HL-60 (cell line): ENCODE results near the gene NAIF1.
A peak's percentile ranks its signal among the peaks of the same experiment; 100 is the strongest.

Experiments used
- DNase-seq, 2 experiments: peaks; one replicate each; pipeline ENCODE4 v3.0.0-alpha.2; 2010 to 2020; ENCODE audit warnings: low read depth in 1 of 2, low spot score in 1 of 2
- H3K27ac ChIP-seq: fragments of 250-450 bp; sonication (Bioruptor Pico); replicated peaks from 2 replicates; pipeline ENCODE4 v1.5.1; 2020; ENCODE audit warnings: mild to moderate bottlenecking, moderate library complexity
- H3K27me3 ChIP-seq: fragments of 250-450 bp; sonication (Bioruptor Pico); 2 replicates; pipeline ENCODE4 v1.5.1; 2021; ENCODE audit warnings: mild to moderate bottlenecking, moderate library complexity; ENCODE audit not compliant: insufficient read depth, poor library complexity, severe bottlenecking
- H3K4me3 ChIP-seq: replicated peaks from 2 replicates; pipeline ENCODE4 v1.5.1; 2011; ENCODE audit warnings: mild to moderate bottlenecking, control low read depth, low read length; ENCODE audit not compliant: insufficient read depth
- CTCF ChIP-seq: IDR thresholded peaks from one replicate; pipeline ENCODE4 v1.5.1; 2011; ENCODE audit warnings: low read length, control low read depth, inconsistent platforms; ENCODE audit not compliant: insufficient read depth
- GABPA ChIP-seq: IDR thresholded peaks from 2 replicates; pipeline ENCODE4 v1.6.1; 2012; ENCODE audit warnings: low read depth
- POLR2AphosphoS5 ChIP-seq: IDR thresholded peaks from 2 replicates; pipeline ENCODE4 v1.6.1; 2012; ENCODE audit warnings: low read depth
- SPI1 ChIP-seq: IDR thresholded peaks from 2 replicates; pipeline ENCODE4 v1.6.1; 2012; ENCODE audit warnings: low read depth, mild to moderate bottlenecking, borderline replicate concordance
- TF ChIP-seq, protein P1 (sequence below): IDR thresholded peaks from 2 replicates; pipeline ENCODE4 v1.6.1; 2012; ENCODE audit warnings: low read depth; ENCODE audit not compliant: insufficient replicate concordance

The NAIF1 gene

GRCh38 chr9:128094166-128094949 lies 27.2 kb upstream of the NAIF1 start:
- TF ChIP-seq, protein P1, sequence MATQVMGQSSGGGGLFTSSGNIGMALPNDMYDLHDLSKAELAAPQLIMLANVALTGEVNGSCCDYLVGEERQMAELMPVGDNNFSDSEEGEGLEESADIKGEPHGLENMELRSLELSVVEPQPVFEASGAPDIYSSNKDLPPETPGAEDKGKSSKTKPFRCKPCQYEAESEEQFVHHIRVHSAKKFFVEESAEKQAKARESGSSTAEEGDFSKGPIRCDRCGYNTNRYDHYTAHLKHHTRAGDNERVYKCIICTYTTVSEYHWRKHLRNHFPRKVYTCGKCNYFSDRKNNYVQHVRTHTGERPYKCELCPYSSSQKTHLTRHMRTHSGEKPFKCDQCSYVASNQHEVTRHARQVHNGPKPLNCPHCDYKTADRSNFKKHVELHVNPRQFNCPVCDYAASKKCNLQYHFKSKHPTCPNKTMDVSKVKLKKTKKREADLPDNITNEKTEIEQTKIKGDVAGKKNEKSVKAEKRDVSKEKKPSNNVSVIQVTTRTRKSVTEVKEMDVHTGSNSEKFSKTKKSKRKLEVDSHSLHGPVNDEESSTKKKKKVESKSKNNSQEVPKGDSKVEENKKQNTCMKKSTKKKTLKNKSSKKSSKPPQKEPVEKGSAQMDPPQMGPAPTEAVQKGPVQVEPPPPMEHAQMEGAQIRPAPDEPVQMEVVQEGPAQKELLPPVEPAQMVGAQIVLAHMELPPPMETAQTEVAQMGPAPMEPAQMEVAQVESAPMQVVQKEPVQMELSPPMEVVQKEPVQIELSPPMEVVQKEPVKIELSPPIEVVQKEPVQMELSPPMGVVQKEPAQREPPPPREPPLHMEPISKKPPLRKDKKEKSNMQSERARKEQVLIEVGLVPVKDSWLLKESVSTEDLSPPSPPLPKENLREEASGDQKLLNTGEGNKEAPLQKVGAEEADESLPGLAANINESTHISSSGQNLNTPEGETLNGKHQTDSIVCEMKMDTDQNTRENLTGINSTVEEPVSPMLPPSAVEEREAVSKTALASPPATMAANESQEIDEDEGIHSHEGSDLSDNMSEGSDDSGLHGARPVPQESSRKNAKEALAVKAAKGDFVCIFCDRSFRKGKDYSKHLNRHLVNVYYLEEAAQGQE = no peak
- TF ChIP-seq SPI1 = peak; percentile 1; the same call in 1 of the 2 replicates
- DNase-seq = peak; percentile 67 to 93
- Histone ChIP-seq H3K4me3 (no peak overlapping the region), H3K27ac (peak overlapping the region; percentile 86), H3K27me3 (no peaks in the 10 kb centered on the region)

DNA sequence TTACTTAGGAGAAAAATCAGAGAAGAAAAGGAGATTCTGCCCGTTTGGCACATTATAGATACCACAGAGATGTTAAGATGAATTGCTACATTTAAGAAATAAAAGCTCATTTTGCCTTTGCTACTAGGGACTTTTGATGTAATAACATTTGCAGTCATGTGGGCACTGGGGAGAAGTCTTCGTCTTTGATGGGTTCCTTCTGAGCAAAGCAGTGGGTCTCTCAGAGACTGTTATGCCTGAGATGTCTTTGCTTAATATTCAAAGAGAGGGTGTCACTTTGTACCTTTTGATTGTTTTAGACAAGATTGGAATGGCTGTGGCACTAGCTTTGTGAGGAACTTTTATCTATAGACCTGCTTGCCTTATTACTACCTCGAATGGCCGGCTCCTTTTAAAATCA lies 25.9 kb upstream of the NAIF1 start:
- Histone ChIP-seq H3K27me3 (no peaks in the 10 kb centered on the region), H3K4me3 (no peak overlapping the region), H3K27ac (no peak overlapping the region)
- no peak for TF ChIP-seq GABPA
- no peak for TF ChIP-seq POLR2AphosphoS5
- no peak for DNase-seq

GRCh38 chr9:128092199-128092977 lies 25.3 kb upstream of the NAIF1 start:
- no peak overlapping the region for H3K4me3 ChIP-seq
- no peak for DNase-seq
- no peaks in the 10 kb centered on the region for H3K27me3 ChIP-seq
- H3K27ac ChIP-seq = no peak overlapping the region
- TF ChIP-seq SPI1 (no peak), POLR2AphosphoS5 (no peak), GABPA (no peak), CTCF (no peak)
- TF ChIP-seq, protein P1 = no peak

- no peak overlapping the region for H3K27ac ChIP-seq
- H3K4me3 ChIP-seq = no peak overlapping the region
- no peaks in the 10 kb centered on the region for H3K27me3 ChIP-seq
- no peak for TF ChIP-seq GABPA
- no peak for TF ChIP-seq SPI1
- no peak for TF ChIP-seq CTCF
- TF ChIP-seq, protein P1 = no peak
- TF ChIP-seq POLR2AphosphoS5 = no peak
- no peak for DNase-seq
Measured at GRCh38 chr9:128091571-128091970, 24.5 kb upstream of the NAIF1 start.
